Measurements from ENCODE around the gene ABCD1.
"Not testable (repeated sequence)": the region's sequence is repeated elsewhere in the genome, so short reads cannot be mapped to it uniquely, and the experiment has no call there.

GRCh38 chrX:153749017-153749416, 24.4 kb downstream of the ABCD1 start:
- TF ChIP-seq CTCF (IDR thresholded peaks at IDR 0.05; ENCODE audit: poor library complexity); EZH2 (IDR thresholded peaks at IDR 0.05; ENCODE audit: borderline replicate concordance); EZH2phosphoT487 (IDR thresholded peaks at IDR 0.05; ENCODE audit: low read depth, severe bottlenecking, unreplicated experiment): not testable (repeated sequence)

Measured in hepatocyte (in vitro differentiated cells).